ENCODE measurements around the gene RNF223.

RNF223 gene

GRCh38 chr1:1073743-1074587, at the start of gene RNF223:
RNF223 (minus strand) TSS chr1:1074306; CDS start chr1:1072566, 1,740 bp downstream.
- DNase-seq (ENCODE audit: low read depth): no peak

- DNase-seq (ENCODE audit: low read depth): no peak
Measured at GRCh38 chr1:1122981-1123480, 48.9 kb upstream of the RNF223 start.

- peak; percentile 77 for DNase-seq (ENCODE audit: low read depth)
Measured at GRCh38 chr1:1122078-1122811, 48.1 kb upstream of the RNF223 start.

GRCh38 chr1:1121611-1122077, 47.5 kb upstream of the RNF223 start:
- no peak for DNase-seq (ENCODE audit: low read depth)

GRCh38 chr1:1120866-1121591, 46.9 kb upstream of the RNF223 start:
- DNase-seq (ENCODE audit: low read depth): no peak

GRCh38 chr1:1120096-1120495, 46.0 kb upstream of the RNF223 start:
- no peak for DNase-seq (ENCODE audit: low read depth)

- DNase-seq (ENCODE audit: low read depth): no peak
Measured at GRCh38 chr1:1119272-1119890, 45.3 kb upstream of the RNF223 start.

- no peak for DNase-seq (ENCODE audit: low read depth)
Measured at GRCh38 chr1:1118876-1119220, 44.7 kb upstream of the RNF223 start.

- no peak for DNase-seq (ENCODE audit: low read depth)
Measured at GRCh38 chr1:1118011-1118875, 44.1 kb upstream of the RNF223 start.

GRCh38 chr1:1117469-1117831, 43.3 kb upstream of the RNF223 start:
- DNase-seq (ENCODE audit: low read depth): no peak

GRCh38 chr1:1116701-1117468, 42.8 kb upstream of the RNF223 start:
- no peak for DNase-seq (ENCODE audit: low read depth)

GRCh38 chr1:1115786-1116700, 41.9 kb upstream of the RNF223 start, which contains the start of gene C1orf159:
C1orf159 (minus strand) TSS chr1:1116089; CDS start chr1:1091543, 24,546 bp downstream.
- DNase-seq (ENCODE audit: low read depth): peak; percentile 98

GRCh38 chr1:1115136-1115785, 41.2 kb upstream of the RNF223 start:
- no peak for DNase-seq (ENCODE audit: low read depth)

- no peak for DNase-seq (ENCODE audit: low read depth)
Measured at GRCh38 chr1:1114431-1114830, 40.3 kb upstream of the RNF223 start.

GRCh38 chr1:1112237-1112985, 38.3 kb upstream of the RNF223 start:
- DNase-seq (ENCODE audit: low read depth): no peak

GRCh38 chr1:1111516-1112236, 37.6 kb upstream of the RNF223 start:
- DNase-seq (ENCODE audit: low read depth): no peak

- DNase-seq (ENCODE audit: low read depth): no peak
Measured at GRCh38 chr1:1110561-1110971, 36.5 kb upstream of the RNF223 start.
